Neutrophil (primary cell): Measurements from ENCODE around the gene TMEM243.

Experiments
- H3K27ac ChIP-seq: fragments of 200-600 bp; sonication (generic); 2 replicates; pipeline ENCODE4 v1.5.1; 2016; ENCODE audit warnings: mild to moderate bottlenecking, moderate library complexity
- H3K27me3 ChIP-seq: fragments of 200-600 bp; sonication (generic); 2 replicates; pipeline ENCODE4 v1.6.0; 2016; ENCODE audit warnings: mild to moderate bottlenecking
- H3K36me3 ChIP-seq: fragments of 200-600 bp; sonication (generic); 2 replicates; pipeline ENCODE4 v1.5.1; 2017
- H3K4me1 ChIP-seq, 2 experiments: fragments of 200-600 bp in 1 of 2; sonication (generic) in 1 of 2; 1 replicate in 1 of 2; 2 replicates in 1 of 2; pipeline versions ENCODE4 v1.5.1 to v1.6.1; 2013 to 2016; ENCODE audit warnings: low read depth in 1 of 2, low read length in 1 of 2, mild to moderate bottlenecking in 1 of 2, moderate library complexity in 1 of 2; ENCODE audit not compliant: control insufficient read depth in 1 of 2, insufficient read depth in 1 of 2
- H3K4me3 ChIP-seq, 2 experiments: fragments of 200-600 bp in 1 of 2; sonication (generic) in 1 of 2; 1 replicate in 1 of 2; 2 replicates in 1 of 2; pipeline ENCODE4 v1.5.1; 2013 to 2016; ENCODE audit warnings: low read depth in 1 of 2, low read length in 1 of 2, mild to moderate bottlenecking in 1 of 2, moderate library complexity in 1 of 2
- H3K9me3 ChIP-seq: fragments of 200-600 bp; sonication (generic); 2 replicates; pipeline ENCODE4 v1.5.1; 2016
- TF ChIP-seq, protein P1 (sequence below): fragments of 200-600 bp; sonication (generic); IDR thresholded peaks from 2 replicates; pipeline ENCODE4 v1.5.1; 2016; ENCODE audit warnings: antibody characterized with exemption

Gene TMEM243

GRCh38 chr7:87188930-87189329, 30.6 kb downstream of the TMEM243 start:
- Histone ChIP-seq H3K36me3 (peaks cover 100% of the 10 kb centered on the region), H3K9me3 (no peaks in the 10 kb centered on the region), H3K27ac (no peak overlapping the region), H3K4me3 (no peak overlapping the region), H3K27me3 (no peaks in the 10 kb centered on the region), H3K4me1 (no peaks in the 10 kb centered on the region)
- TF ChIP-seq, protein P1, sequence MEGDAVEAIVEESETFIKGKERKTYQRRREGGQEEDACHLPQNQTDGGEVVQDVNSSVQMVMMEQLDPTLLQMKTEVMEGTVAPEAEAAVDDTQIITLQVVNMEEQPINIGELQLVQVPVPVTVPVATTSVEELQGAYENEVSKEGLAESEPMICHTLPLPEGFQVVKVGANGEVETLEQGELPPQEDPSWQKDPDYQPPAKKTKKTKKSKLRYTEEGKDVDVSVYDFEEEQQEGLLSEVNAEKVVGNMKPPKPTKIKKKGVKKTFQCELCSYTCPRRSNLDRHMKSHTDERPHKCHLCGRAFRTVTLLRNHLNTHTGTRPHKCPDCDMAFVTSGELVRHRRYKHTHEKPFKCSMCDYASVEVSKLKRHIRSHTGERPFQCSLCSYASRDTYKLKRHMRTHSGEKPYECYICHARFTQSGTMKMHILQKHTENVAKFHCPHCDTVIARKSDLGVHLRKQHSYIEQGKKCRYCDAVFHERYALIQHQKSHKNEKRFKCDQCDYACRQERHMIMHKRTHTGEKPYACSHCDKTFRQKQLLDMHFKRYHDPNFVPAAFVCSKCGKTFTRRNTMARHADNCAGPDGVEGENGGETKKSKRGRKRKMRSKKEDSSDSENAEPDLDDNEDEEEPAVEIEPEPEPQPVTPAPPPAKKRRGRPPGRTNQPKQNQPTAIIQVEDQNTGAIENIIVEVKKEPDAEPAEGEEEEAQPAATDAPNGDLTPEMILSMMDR, result no peak

- Histone ChIP-seq H3K27ac (no peak overlapping the region), H3K36me3 (peaks cover 100% of the 10 kb centered on the region), H3K9me3 (no peaks in the 10 kb centered on the region)
Observed at GRCh38 chr7:87187120-87187519, 32.4 kb downstream of the TMEM243 start.

DNA sequence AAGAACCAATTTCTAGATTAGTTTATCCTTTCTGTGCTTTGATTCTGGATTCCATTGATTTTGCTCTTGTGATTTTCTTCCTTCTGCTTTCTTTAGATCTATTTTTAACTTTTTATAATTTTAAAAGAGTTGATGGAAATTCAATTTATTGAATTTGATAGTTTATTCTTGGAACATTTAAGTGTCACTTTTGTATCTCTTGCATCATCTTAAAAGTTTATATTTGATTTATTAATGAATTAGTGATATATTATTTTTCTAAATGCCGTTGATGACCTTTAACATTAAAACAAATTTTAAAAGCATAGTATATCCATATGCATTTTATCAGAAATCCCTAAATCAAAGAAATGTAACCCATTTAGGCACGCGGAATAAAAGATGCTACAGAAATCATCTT, 40.4 kb downstream of the TMEM243 start:
- peaks cover 67% of the 10 kb centered on the region for H3K36me3 ChIP-seq
- no peaks in the 10 kb centered on the region for H3K4me1 ChIP-seq
- no peak overlapping the region for H3K27ac ChIP-seq
- H3K4me3 ChIP-seq, result no peak overlapping the region
- no peaks in the 10 kb centered on the region for H3K9me3 ChIP-seq
- TF ChIP-seq, protein P1, result no peak
- no peaks in the 10 kb centered on the region for H3K27me3 ChIP-seq

More at GRCh38 chr7:87187120-87187519, 32.4 kb downstream of the TMEM243 start:
- Histone ChIP-seq H3K4me1 (no peaks in the 10 kb centered on the region), H3K4me3 (no peak overlapping the region), H3K27me3 (no peaks in the 10 kb centered on the region)
- TF ChIP-seq, protein P1, result no peak

GRCh38 chr7:87178320-87178719, 41.2 kb downstream of the TMEM243 start:
- H3K36me3 ChIP-seq, result peaks cover 67% of the 10 kb centered on the region
- no peaks in the 10 kb centered on the region for H3K9me3 ChIP-seq
- H3K4me3 ChIP-seq, result no peak overlapping the region
- no peaks in the 10 kb centered on the region for H3K27me3 ChIP-seq
- TF ChIP-seq, protein P1, result no peak
- H3K4me1 ChIP-seq, result no peaks in the 10 kb centered on the region
- no peak overlapping the region for H3K27ac ChIP-seq

GRCh38 chr7:87173471-87173870, 46.1 kb downstream of the TMEM243 start:
- Histone ChIP-seq H3K36me3 (peaks cover 86% of the 10 kb centered on the region), H3K4me1 (no peaks in the 10 kb centered on the region), H3K27ac (no peak overlapping the region), H3K27me3 (no peaks in the 10 kb centered on the region), H3K4me3 (no peak overlapping the region), H3K9me3 (no peaks in the 10 kb centered on the region)
- TF ChIP-seq, protein P1, result no peak
